HG03457 (cell line): ENCODE data around the gene CLCN6.

Source experiments
- ATAC-seq: cut with Tn5 transposase; IDR thresholded peaks from one replicate; pipeline ENCODE4 v1.9.1; 2021; ENCODE audit warnings: moderate number of reproducible peaks; ENCODE audit not compliant: unreplicated experiment

CLCN6 gene

DNA sequence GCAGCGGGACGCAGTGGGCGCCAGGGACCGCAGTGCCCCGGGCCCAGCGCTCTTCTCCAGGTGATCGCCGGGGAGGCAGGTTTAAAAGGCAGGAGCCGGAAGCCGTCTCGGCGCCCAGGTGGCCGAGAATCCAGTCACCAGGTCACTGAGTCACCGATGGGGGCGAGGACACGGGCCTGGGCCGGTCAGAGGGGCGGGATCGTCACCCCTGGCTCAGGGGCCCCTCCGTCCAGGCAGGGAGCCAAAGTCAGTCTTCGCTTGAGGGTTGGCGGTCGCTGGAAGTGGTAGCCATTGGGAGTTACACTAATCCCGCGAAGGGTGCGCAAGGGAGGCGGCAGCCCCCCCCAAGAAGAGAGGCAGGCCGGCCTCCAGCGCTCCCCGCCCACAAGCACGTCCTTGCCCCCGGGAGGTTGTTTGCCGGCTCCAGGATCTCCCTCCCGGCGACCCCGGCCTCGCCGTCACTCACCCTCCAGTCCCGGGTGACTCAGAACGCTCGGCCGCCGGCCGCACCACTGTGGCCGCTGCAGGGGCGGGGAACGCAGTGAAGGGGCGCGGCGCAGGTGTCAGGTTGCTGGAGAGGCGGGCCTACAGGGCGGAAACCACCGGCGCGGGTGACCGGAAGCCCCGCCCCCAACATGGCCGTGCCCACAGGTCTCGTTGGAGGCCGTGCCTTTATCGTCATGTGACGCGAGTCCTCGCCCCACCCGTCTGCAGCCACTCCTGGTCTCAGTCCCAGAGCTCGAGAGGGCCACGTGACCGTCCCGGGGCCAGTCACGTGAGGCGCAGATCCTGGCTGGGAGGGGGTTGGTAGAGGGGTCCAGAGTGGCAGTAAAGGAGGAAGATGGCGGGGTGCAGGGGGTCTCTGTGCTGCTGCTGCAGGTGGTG, at the start of gene CLCN6, which contains the start of gene MTHFR:
Gene CLCN6, plus strand, starts transcription at position 770 of the 885 bp plus-strand sequence. Its CDS starts 72 bp downstream, at position 842.
Gene MTHFR, minus strand, starts transcription at position 543 of the 885 bp plus-strand sequence. CDS start 2,848 bp downstream, outside the sequence.
- ATAC-seq, result peak; percentile 69

DNA sequence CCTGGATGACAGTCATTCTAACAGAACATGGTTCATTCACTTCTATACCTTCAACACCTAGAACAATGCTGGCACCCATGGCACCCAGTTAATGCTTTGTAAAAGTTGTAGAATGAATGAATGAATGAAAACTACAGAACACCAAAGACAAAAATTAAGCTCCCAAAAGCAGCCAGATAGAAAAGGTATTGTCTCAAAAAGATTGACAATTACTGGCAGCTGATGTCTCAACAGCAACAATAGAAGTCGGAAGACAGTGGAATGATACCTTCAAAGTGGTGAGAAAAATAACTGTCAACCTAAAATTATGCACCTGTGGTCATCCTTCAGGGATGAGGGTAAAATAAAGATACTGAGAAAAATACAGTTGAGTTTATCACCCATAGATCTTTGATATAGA, 48.9 kb upstream of the CLCN6 start:
- no peak for ATAC-seq

DNA sequence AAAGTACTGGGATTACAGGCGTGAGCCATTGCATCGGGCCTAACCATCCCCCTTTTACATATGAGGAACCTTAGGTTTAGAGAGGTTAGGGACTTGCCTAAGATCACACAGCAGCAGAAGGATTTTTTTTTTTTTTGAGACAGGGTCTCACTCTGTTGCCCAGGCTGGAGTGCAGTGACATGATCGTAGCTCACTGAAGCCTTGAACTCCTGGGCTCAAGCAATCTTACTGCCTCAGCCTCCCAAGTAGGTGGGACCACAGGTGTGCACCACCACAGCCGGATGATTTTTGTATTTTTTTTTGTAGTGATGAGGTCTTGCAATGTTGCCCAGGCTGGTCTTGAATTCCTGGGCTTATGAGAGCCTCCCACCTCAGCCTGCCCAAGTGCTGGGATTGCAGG, 46.2 kb upstream of the CLCN6 start:
- no peak for ATAC-seq

DNA sequence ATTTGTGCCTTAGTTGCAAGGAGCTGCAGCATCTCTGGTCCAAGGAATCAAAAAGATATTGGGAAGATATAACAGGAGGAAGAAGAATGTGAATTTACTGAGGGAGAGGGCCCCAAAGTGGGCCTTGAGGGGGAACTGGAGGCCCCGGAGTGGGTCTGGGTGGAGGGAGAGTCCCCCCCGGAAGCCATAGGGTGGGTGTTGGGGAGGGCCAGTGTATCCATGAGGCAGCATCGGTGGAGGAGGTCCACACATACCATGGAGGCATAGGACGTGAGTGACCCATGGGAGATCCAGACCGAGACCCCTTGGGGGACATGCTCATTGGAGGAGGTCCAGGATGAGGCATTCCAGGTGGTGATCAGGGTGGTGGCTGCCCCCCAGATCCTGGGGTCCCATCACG, 44.7 kb upstream of the CLCN6 start:
- no peak for ATAC-seq

- ATAC-seq, result no peak
Measured at GRCh38 chr1:11761988-11762406, 44.0 kb upstream of the CLCN6 start, which contains the start of gene C1orf167. Gene C1orf167, plus strand, starts transcription at chr1:11762193. Its CDS starts 2,208 bp downstream, at chr1:11764401.

DNA sequence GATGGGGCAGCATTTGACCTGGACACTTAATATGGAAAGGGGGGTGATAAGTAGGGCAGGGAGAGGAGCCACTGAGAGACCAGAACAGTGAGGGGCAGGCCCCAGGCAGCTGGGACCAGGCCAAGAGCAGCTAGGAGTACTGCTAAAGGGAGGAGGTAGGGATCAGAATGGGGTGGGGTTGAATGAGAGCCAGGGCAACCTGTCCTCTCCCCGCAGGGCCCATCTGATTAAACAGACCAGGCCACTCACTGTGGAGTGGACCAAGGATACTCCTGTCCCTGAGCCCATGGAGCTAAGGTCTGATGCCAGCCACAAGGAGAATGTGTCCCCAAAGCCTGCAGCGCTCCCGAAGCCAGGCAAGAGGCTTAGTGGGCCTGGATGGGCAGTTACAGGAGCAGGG, 41.9 kb upstream of the CLCN6 start:
- no peak for ATAC-seq

GRCh38 chr1:11764519-11764918, 41.5 kb upstream of the CLCN6 start:
- ATAC-seq, result no peak

- no peak for ATAC-seq
Measured at GRCh38 chr1:11765661-11766428, 40.1 kb upstream of the CLCN6 start.

- no peak for ATAC-seq
Measured at GRCh38 chr1:11766429-11766776, 39.6 kb upstream of the CLCN6 start.

- no peak for ATAC-seq
Measured at GRCh38 chr1:11767922-11768704, 37.9 kb upstream of the CLCN6 start.

- ATAC-seq, result no peak
Measured at GRCh38 chr1:11768821-11769220, 37.2 kb upstream of the CLCN6 start.

DNA sequence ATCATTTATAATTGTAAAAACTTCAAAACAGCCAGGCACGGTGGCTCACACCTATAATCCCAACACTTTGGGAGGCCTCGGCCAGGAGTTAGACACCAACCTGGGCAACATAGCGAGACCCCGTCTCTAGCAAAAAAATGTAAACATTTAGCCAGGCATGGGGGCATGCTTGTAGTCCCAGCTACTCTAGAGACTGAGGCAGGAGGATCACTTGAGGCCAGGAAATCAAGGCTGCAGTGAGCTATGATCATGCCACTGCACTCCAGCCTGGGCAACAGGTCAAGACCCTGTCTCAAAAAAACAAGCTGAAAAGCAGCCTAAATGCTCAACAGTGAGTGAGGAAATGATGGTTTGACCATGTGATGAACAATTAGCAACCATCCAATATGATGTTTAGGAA, 36.7 kb upstream of the CLCN6 start:
- ATAC-seq, result no peak

GRCh38 chr1:11770011-11770410, 36.0 kb upstream of the CLCN6 start:
- no peak for ATAC-seq

- no peak for ATAC-seq
Measured at GRCh38 chr1:11771481-11772043, 34.4 kb upstream of the CLCN6 start.

DNA sequence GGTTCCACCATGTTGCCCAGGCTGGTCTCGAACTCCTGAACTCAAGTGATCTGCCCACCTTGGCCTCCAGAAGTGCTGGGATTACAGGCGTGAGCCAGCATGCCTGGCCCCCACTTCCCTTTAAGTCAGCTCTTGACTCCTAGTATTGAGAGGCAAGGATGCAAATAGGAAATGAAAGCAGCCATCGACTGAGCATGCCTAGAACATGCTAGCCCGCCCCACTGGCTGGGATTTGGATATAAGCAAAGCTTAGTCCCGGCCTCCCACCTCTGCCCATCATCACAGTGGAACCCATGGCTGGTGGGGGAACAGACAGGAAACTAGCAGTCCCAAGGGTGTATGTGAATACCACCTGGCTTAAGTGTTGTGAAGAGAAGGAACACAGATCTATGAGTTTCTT, 33.5 kb upstream of the CLCN6 start:
- no peak for ATAC-seq

GRCh38 chr1:11774753-11775152, 31.2 kb upstream of the CLCN6 start:
- ATAC-seq, result no peak

DNA sequence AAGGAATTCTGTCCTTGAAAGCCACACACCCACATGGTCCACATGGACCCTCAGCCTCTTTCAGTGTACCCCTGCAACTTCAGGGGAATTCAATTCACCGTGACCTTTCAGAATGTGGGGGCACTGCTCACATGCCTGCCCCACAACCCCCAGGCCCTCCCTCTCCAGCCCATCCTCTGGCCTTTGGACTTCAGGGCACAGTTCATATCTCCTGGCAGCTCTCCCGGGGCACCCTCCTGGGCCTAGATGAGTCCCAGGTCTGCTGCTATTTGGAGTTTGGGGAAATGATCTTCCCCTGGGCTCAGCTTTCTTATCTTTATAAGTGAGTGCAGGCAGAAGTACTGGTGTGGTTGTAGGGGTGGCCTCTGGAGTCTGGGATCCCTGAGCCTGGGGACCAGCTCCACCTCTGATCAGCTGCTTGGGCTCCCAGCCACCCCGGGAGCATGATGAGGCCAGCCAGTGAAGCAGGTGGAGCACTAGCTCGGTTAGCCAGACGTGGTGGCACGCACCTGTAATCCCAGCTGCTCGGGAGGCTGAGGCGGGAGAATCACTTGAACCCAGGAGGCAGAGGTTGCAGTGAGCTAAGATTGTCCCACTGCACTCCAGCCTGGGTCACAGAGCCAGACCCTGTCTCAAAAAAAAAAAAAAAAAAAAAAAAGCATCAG, 28.2 kb upstream of the CLCN6 start:
- no peak for ATAC-seq

DNA sequence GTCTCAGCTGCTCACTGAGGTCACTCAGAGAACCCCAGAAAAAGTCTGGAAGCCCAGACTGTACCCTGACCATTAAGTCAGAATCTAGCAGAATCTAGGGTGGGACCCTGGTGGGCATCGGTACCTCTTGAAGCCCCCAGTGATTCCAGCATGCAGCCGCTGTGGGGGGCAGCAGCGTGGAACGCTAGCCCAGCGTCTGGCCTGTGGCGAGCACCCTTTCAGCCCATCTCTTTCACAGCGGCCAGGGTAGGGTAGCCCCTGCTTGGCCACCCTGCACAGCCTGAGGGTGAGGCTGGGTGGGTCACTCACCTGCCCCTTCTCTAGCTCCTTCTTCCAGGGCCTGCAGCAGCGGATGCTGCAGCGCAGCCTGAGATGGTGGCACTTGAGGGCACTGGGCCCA, 27.7 kb upstream of the CLCN6 start:
- ATAC-seq, result no peak

DNA sequence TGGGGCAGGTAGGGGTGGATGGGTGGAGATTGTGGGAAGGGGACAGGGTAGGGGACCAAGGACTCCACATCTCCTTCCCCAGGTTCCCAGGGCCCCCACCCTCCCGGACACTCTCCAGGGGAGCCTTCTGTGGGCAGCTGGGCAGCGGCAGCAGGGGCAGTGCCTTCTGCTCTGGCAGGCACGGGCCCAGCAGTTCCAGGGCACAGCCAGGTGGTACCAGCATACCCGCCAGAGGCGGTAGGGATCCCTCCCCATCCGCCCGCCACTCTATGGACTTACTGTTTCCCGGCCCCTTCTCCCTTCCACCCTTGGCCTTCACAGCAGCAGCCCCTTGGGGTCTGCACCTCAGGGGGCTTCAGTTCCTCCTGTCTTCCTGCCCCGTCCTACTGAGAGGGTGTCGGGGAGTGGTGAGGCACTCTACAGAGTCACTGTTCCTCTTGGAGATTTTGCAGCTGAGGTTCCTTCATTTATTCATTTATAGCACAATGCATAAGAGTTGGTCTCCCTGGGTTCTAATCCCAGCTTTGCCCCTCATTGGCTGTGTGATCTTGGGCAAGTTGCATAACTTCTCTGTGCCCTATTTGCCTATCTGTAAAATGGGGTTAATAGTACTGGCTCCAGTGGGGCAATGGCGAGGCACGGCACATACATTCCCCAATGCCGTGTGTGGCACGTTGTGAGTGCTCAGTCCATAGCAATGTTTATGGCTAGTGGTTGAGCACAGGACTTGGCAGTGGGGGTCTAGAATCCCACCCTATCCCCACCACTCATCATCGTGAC, 27.0 kb upstream of the CLCN6 start:
- ATAC-seq, result no peak
